Esophagus muscularis mucosa (tissue), 3 donors: ENCODE data around the gene BET1L.

ENCODE experiments used
- CTCF ChIP-seq, 3 experiments: fragments of 200-600 bp in 2 of 3; fragments of 450-650 bp in 1 of 3; sonication (generic) in 2 of 3; IDR thresholded peaks; one replicate each; pipeline ENCODE4 v1.5.1; 2017 to 2019; ENCODE audit warnings: antibody characterized with exemption in 3 of 3, mild to moderate bottlenecking in 2 of 3, moderate library complexity in 1 of 3
- POLR2A ChIP-seq: fragments of 450-650 bp; IDR thresholded peaks from one replicate; pipeline ENCODE4 v1.6.1; 2017; ENCODE audit warnings: antibody characterized with exemption, moderate library complexity, mild to moderate bottlenecking, low read depth

- no peak for TF ChIP-seq CTCF (IDR thresholded peaks at IDR 0.05)
- TF ChIP-seq POLR2A, result no peak
These were observed 8.4 kb upstream of the BET1L start for GRCh38 chr11:215581-216037.
